ENCODE data around the gene SOCS3.
A peak's percentile ranks its signal among the peaks of the same experiment; 100 is the strongest.

The SOCS3 gene

DNA sequence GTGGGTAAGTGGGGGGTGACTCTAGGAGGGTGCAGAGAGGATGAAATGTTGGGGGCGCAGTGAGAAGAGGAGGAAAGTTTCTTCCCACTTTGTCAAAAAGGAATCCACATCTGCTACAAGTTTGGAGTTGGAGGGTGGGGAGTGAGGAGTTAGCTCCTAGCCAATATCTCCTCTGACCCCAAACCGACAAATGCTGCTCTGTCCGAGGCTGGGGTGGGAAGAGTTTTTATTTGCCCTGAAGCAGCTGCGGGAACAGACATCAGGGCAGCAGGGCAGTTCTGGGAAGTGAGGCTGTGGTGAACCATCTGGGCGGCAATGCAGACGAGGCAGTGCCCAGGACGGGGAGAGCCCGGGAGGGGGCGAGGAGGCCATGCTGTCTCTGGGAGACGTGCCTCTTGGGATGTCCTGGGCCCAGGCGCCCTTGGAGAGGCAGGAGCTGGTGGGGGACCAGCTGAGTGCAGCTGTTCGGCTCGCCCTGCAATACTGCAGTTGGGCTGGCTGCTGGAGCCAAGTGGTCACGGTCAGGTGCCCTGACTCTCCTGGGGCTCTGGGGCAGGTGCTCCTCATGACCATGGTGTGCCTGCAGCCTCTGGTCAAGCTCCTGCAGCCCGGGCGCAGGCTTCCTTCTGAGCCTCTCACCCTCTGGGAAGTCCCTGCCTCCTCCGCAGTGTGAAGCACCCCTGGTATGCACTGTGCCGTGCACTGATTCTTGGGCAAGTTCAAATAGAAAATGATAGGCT is 6.4 kb upstream of the SOCS3 start:
- no peak for DNase-seq

DNA sequence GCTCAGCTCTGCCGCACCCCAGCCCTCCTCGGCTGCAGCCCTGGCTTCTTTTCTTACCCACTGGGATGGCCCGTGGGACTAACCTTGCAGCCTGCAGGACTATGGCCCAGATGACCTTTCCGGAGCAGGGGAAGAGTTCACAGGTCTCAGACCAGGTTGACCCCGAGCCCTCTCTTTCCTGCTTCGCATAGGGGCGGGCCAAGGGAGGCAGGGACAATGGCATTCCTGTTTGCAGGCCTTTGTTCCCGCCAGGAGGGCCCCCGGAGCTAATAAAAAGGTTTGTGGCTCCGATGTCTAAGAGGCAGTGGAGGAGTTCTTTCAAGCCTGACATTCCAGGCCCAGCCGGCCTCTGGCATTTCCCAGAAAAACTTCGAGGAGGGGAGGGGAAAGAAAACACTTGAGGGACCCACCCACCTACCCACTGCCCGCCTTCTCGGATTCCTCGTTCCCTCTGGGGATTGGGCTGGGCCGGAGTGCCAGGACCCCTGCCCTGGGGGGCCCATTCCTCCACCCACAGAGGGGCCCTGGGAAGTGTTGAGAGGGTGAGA is 5.8 kb upstream of the SOCS3 start:
- no peak for DNase-seq

DNA sequence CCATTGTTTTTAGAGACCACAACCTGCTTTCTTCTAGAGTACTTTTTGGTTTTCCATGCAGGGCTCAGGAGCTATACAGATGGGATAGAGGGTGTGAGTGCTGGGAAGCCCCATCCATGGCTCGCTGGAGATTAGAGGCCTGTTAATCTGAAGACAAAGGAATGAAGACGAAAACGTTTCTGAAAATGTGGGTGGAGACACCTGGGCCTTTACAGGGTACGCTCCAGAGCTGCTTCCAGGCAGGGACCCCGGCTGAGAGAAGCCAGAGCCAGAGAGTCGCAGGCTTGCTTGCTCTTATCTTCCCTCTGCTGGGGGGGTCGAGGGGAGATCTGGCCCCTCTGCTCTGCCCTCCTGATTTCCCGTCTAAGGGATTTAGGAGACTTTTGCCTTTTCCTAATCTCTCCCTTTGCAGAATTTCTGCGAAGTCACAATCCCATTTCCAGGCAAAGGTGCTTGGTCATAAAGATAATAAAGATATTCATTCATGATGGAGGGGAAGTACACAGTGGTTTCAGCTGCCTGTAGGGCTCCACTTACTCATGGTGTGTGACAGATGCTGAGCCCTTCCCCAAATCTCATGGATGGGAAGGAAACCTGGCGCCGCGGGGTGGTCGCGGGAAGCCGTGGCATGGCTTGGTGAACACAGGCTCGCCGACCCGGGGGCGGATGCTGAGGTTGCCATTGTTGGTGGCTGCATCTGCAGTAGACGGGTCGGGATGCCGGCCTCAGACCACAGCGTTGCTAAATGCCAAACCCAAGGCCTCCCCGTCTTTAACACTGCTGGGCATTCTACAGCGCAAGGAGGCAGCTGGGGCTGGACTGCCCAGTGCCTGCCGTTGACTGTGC is 4.8 kb upstream of the SOCS3 start:
- no peak for DNase-seq

DNA sequence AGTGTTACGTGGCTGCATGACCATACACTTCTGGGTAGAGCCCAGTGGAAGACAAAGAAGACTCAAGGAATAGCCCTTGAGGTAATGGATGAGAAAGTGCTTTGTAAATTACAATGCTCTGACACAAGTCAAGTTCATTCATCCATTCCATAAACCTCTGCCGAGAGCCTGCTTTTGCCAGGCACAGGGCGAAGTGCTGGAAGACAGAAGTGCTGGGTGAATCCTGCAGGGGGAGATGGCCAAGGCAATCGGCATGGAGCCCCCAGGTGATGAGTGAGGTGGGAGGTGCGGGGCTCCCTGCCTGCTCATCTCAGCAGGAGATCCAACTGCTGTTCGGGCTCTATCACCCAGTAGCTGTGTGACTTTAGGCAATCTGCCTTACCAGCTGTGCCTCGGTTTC is 2.8 kb upstream of the SOCS3 start:
- DNase-seq = no peak

DNA sequence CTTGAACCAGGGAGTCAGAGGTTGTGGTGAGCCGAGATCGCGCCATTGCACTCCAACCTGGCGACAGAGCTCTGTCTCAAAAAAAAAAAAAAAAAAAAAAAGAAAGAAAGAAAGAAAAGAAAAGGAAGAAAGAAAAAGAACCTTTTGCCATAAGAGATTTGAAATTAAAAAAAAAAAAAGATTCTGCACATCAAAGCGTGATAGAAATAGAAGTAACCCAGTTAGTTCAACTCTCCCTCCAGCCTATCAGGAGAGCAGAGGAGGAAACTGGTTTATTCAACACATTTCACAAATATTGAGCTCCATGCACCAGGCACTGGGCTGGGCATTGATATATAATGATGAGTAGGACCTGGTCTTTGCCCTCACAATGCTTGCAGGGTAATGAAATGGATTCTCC is 2.4 kb upstream of the SOCS3 start:
- DNase-seq = no peak

DNA sequence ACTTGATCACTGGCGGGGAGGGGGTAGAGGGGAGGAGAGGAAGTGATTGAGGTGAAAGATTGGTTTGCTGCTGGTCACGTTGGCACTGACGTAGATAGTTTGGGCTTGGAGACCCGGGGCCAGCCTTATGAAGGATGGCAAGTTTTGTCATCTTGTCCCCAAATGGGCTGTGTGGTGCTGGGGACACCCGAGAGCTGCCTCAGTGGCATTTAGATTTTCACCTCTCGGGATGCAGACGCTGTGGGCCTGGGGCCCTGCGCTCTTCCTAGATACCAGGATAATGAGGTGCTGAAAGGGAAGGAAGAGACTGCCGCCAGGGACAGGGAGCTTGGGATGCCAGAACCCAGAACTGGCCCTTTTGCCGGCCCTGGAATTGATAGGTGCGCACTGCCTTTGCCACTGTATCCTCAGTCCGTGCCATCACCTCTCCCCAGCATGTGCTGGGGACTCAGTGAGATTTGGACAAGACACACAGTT is 1.4 kb upstream of the SOCS3 start:
- DNase-seq = no peak

DNA sequence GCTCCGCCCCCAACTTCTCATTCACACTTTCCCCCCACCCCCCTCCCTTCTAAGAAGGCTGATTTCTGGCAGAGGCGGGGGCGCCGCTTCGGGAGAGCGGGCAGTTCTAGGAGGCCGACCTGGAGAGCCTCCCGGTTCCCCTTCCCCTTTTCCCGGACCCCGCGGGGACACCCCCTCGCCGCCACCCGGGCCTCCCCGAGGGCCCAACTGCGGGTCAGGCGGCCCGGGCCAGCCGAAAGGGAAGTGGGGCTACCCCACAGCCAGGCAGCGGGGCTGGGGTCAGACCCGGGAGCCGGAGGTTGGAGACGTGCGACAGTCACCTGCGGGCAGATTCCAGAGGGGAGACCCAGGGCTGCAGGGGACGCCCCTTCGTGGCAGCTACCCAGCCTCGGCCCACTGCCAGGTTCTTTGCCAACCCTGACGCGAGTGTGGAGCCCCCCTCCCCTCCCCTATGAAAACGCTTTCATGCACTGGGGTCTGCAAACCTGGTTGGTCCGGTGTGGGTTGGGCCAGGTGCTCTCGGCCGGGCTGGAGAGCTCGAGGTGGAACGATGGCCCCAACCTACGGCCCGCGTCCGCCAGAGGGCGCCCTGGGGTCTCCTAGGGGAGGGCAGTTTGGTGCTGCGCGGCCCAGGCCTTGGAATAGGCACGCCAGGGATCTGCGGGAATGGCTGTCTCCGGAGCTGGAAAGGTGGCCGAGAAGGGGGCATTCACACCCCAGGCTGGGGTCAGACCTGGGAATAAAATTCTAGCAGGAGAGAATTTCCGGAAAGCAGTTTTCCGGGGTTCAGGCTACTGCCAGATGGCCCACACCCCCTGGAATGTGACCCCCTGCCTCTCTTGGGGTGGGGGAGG is 721 bp upstream of the SOCS3 start:
- peak; percentile 76 for DNase-seq

DNA sequence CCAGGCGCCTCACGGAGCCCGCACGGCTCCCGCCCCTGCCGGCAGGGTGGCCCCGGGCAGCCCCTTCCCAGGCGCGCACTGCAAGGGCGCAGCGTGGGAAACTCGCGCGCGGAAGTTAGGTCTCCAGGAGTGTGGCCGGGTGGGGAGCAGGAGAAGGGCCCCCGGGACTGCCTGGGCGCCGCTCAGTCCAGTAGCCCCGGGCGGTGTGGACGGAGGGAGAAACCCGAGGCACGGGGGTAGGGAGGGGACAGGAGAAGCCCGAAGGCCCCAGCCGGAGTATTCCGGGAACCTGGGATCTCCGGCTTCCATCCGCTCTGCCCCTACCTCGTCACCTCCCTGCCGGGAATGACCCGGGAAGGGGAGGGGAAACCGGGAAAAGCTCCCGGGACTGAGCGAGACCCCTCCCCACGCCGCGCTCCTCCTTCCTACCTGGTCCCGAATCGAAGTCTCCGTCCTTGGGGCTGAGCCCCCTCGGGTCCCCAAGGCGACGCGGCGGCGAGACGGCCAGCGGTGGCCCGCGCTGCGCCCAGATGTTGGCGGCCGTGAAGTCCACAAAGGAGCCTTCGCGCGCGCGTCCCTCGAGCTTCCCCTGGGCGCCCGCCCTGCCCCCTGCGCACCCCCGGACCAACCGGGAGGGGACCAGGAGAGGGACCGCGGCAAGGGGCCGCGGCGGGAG is 418 bp downstream of the SOCS3 start:
- DNase-seq = peak; percentile 44

DNA sequence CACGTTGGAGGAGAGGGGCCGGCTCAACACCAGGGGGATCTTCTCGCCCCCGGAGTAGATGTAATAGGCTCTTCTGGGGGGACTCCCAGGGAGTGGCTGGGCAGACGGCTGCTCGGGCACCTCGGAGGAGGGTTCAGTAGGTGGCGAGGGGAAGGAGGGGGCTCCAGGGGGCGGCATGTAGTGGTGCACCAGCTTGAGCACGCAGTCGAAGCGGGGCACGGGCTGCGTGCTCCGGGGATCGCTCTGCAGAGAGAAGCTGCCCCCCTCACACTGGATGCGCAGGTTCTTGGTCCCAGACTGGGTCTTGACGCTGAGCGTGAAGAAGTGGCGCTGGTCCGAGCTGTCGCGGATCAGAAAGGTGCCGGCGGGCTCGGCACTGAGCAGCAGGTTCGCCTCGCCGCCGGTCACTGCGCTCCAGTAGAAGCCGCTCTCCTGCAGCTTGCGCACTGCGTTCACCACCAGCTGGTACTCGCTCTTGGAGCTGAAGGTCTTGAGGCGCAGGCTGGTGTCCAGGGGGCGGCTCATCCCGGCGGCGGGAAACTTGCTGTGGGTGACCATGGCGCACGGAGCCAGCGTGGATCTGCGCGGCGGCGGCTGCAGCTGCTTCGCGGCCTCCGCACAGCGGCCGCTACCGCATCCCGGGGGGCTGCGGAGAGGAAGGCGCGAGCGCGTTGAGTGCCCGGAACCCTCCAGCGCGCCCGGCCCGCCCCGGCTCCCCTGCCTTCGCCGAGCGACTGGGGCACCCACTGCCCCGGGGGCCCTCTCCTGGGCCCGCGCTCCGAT is 1.1 kb downstream of the SOCS3 start:
- DNase-seq = peak; percentile 58

DNA sequence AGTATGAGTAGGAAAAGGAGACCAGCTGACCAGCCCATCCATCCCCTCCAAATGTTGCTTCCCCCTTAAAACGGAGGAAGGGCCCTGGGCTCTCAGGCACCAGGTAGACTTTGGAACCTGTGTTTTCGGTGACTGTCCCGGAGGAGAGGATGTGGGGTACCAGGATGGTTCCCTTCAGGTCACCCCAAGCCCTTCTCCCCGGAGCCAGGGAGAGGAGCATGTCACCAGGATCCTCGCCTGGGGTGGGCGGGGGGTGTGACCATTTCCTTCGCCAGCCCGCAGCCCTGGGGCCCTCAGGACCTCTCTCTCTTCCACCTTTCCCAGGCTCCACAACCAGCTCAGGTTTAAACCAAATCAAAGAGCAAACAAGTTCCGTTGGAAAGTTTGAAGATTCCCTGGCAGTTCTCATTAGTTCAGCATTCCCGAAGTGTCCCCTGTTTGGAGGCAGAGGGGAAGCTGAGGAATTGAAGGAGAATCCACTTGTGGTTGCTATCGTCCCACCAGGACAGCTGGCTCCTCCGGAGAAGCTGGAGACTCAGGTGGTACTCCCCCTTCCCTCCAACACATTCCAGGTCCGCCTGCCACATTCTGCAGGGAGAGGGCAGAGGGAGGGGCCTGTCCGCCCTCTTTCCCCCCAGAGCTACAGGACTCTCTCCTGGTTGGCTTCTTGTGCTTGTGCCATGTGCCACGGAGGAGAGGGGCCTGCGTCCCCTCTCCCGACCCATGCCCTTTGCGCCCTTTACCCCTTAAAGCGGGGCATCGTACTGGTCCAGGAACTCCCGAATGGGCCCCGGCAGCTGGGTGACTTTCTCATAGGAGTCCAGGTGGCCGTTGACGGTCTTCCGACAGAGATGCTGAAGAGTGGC is 2.0 kb downstream of the SOCS3 start:
- DNase-seq = no peak

DNA sequence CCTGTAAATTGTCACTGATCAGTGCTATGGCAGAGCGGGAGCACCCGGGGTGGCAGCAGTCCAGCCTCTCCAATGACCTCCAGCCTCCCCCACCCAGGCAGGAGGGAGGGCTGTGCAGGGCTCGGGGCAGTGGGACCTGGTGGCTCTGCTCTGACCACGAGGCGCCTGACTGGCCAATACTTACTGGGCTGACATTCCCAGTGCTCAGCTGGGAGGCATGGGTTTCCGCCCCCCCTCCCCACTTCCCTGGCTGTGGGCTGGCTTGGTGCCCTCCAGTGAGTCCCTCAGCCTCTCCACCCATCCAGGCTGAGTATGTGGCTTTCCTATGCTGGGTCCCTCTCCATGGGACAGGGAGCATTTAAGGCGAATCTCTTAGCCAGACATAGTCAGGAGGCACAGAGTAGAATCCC is 2.7 kb downstream of the SOCS3 start:
- peak; percentile 47 for DNase-seq

DNA sequence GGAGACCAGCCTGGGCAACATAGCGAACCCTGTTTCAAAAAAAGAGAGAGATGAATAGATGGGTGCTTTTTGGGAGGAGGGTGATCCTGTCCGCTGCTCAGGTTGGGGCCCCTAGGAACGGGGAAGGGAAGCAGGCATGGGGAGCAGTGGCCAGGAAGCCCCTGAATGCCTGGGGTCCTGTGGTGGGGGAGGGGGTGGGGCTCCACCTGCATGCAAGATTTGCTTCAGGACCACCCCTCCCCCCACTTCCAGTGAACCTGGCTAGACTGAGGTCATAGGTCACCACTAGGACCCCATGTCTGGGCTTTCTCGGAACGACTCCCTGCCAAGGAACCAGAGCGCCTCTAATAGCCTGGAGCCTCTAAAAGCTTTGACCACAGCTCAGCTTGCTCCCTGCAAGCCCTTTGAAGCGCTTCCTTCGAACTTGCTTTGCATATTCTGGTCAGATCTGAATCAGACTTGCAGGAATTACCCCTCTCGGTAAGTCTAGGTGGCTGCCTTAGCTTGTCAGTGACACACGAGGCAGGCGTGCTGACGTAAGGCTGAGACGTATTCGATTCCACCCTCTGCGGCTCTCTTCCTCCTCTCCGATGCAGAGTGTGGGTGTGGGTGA is 3.7 kb downstream of the SOCS3 start:
- DNase-seq = peak; percentile 86

DNA sequence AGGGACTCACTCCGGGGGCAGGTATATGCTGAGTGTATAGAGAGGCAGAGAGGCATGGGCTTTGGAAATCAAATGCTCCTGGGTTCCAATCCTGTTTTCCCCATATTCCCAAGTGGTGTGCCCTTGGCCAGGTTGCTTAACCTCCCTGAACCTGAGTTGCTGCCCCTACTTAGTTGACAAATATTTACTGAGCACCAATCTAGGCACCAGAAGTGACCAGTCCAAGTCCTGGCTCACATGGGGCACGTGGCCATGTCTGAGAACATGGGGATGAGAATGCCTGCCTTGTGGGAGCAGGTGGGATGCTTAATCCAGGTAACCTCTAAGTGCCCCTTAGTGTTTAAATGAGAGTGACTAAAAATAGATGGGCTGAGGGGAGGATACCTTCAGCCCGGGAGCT is 4.2 kb downstream of the SOCS3 start:
- DNase-seq = no peak

DNA sequence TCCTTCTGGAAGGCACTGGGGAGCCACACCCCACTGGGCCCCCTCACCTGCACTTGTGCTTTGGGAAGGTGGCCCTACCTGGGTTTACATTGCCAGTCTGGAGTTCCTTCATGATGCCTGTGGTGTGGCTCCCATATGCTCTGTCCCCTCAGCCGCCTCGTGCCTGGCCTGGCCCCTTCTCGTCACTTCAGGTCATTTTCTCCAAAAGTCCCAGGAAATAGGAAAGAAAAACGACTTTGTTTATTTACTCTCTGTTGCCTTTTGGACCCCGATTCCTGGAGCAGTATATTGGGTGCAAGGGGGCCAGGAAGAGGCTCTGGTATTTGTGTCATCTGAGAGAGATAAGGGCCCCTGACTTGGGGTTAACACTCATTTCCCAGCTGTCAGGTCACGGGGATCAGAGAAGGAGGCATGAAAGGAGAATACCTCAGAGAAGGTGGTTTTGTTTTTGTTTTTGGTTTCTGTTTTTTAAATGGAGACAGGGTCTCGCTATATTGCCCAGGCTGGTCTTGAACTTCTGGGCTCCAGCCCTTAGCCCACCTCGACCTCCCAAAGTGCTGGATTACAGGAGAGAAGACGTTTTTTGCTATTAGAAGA is 4.7 kb downstream of the SOCS3 start:
- DNase-seq = no peak

DNA sequence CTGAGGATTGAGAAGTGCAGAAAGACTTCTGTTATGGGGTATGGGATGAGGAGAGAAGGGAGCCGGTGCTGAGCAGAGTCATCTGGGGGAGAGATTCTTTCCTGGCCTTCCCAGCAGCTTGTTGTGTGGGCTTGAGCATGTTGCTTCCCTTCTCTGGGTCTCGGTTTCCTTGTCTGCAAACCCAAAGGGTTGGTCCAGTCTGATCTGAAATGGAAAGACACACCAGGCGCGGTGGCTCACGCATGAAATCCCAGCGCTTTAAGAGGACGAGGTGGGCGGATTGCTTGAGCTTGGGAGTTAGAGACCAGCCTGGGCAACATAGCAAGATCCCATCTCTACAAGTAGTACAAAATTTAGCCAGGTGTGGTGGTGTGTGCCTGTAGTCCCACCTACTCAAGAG is 6.0 kb downstream of the SOCS3 start:
- no peak for DNase-seq

DNA sequence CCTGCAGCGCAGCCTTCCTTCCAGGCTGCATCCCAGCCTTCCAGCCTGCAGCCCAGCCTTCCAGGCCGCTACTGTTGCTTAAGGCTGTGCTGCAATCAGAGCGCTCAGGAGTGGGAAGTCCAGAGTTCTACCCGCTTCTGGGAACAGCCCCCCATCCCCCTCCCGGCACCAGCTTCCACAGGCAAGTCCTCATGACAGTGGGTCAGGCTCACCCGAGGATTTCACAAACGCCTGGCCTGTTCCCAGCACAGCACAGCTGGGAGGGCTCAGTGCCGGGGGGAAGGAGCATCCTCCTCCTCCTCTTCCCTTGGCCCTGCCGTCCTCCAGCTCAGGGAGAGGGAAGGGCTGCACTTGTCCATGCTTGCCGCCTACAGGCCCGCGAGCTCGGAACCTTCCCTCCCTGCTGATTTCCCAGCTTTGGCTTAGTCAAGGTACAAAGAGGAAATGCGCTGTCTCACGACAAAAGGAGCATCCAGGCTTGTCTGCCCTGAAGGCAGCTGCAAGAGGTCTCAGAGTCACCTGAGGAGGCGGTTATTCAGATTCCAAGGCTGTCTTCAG is 8.3 kb downstream of the SOCS3 start:
- peak; percentile 92 for DNase-seq

DNA sequence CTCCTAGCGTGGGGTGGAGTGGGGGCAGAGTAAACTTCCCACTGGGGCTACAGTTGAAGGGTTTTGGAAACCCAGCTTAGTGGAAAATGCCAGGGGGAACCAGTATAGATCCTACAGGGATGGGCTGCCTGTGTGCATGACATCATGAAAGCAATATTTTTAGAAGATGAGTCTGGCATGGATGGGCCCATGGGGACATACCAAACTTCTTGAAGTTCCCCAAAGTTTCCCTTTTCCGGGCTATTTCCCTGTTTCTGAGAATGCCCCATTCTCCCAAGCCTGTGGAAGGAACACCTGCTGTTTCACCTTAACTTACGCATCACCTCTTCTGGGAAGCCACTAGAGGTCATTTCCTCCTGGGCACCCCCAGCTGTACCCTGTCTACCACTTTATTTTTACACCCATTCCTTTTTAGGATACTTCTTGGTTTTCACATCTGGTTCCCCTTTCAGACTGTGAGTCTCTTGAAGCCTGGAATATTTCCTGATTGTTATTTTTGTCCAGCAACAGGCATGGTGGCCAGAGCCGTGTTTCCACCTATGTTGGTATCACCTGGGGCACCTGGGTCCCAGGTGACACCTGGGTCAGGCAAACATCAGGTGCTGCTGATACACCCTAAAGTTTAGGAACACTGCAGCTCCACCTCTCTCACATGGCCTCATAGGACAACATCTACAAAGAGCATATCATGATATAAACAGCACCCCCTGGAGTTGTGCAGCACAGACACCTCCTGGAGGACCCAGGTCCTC is 9.8 kb downstream of the SOCS3 start:
- DNase-seq = no peak

DNA sequence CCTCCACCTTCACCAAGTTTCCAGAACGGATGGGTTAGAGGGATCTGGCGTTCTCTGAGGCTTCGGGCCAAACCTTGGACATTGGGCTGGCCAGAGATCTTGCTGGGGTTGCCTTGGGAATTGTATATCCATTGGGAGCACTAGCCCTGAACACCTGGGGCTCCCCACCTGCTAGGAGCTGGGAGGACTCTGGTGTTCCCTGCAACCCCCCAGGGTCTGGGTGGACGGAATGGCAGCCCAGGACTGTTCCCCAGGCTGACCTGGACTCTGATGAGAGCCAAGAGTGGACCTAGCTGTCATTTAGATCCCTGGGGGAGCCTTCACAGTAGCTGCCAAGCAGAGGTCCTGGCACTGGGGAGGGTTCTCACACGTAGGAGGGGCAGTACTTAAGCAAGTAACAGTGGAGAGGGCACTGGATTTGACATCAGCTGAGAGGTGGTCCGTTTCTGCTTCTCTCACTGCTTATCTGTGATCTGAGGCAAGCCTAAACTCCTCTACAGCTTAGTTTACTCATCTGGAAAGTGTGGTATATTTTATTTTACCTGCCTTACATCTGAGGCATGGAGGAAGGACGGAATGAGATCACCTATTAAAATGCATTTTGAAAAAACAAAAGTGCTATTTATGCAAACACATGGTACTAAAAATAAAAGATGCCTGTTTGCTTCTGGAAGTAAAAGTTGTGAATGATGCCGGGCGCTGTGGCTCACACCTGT is 11.7 kb downstream of the SOCS3 start:
- no peak for DNase-seq

Data from HCEC 1CT (cell line).